Caki2 (cell line): ENCODE measurements around the gene DTX4. TPM values are rescaled to one million over a fixed set of nuclear protein-coding genes. Genes with fewer than 3 reads are reported as not detected.

Source experiments
- DNase-seq: peaks from one replicate; pipeline ENCODE4 v3.0.0-alpha.2; 2015; ENCODE audit warnings: low read depth
- in situ Hi-C: cut with HindIII; loops from 2 replicates; pipeline ENCODE4 v1.10.0; 2016; ENCODE audit warnings: low sequenced_read_pairs, low pct_unique_long_range_greater_than_20kb, mixed read lengths
- total RNA-seq: library from RNA; depleted of rRNA; stranded (reverse); fragments of >200 nt; shearing (Covaris generic); gene quantifications from 2 replicates; pipeline ENCODE4 v1.2.3, GENCODE V29; 2014; ENCODE audit warnings: low replicate concordance

Gene DTX4
- total RNA-seq, 1 experiment from 2014 or later, result 2.0 TPM

DNA sequence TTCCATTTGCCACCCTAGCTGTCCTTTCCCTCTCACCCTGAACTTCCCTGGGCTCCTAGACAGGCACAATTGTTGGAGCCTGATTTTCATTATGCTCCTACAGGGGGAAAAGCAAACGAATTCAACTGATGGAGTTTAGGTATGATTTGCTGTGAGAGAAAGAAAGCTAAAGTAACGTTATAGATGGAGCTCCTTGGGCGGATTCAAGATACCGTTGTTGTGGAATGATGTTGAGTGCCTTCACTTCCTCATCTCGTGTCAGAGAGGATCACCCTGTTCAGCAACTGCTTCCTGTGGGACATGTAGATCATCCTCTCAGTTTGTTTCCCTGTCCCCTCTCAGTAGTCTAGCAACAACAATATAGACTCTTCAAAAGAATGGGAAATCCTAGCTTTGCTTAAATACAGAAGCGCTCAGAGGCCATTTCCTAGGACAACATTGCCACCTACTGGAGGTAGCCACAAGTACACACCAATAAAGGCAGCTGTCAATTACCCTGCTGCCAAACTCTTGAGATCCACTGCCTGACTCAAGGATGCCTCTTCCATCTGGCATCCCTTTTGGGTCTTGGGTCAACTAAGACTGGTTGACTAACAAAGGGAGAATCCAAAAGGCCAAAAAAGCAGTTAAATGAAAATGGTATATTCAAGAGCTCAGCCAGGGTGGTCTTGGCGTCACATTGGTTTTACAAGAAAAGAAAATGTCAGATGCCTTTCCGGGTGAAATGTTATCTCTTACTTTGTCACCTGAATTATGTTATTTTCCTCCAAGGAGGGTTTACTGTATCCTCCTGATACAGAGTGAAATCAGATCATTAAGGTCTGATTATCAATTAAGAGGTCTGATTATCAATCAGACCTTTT lies 13.5 kb upstream of the DTX4 start:
- in situ Hi-C loops, result no loop called here

DNA sequence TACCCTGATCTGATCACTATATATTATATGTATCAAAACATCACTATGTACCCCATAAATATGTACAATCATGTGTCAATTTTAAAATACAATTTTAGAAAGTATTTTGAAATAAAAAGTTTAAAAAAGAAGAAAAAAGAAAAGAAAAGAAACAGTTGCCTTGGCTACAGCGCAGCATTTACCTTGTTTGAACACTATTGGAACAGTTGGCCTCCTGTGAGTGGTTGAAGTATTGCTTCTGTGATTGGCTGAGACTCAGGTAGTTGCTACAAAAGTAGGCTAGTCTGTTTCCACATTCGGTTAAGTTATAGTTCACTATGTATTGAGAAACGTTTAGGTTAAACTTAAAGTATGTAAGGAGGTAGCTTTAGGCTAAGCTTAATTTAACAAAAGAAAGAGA lies 7.9 kb upstream of the DTX4 start:
- no peak for DNase-seq
- in situ Hi-C loops, result no loop called here

More for the DNA sequence above, 13.5 kb upstream of the DTX4 start:
- peak; percentile 34 for DNase-seq

DNA sequence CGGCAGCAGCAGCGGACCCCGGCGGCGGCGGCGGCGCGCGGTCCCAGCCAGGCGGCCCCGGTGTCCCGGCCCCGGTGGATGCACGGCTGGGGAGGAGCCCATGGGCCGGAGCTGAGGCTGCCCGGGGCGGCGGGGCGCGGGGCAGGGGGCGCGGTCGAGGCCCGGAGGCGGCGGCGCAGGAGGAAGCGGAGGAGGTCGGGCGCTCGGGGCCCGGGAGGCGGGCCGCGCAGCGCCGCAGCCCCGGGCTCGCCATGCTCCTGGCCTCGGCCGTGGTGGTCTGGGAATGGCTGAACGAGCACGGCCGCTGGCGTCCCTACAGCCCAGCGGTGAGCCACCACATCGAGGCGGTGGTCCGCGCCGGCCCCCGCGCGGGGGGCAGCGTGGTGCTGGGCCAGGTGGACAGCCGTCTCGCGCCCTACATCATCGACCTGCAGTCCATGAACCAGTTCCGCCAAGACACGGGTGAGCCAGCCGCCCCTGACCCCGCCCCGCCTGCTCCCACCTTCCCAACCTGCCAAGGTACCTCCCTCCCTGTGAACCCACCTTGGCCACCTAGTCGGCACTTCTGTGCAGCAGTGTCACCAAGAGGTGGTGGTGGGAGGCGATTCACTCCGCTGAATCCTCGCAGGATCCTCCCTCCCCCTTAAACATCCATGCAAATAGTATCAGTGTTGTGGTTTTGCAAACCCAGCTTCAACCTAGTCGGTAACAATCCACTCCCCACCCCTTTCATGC lies 580 bp downstream of the DTX4 start:
- in situ Hi-C loops, result no loop called here
- no peak for DNase-seq

DNA sequence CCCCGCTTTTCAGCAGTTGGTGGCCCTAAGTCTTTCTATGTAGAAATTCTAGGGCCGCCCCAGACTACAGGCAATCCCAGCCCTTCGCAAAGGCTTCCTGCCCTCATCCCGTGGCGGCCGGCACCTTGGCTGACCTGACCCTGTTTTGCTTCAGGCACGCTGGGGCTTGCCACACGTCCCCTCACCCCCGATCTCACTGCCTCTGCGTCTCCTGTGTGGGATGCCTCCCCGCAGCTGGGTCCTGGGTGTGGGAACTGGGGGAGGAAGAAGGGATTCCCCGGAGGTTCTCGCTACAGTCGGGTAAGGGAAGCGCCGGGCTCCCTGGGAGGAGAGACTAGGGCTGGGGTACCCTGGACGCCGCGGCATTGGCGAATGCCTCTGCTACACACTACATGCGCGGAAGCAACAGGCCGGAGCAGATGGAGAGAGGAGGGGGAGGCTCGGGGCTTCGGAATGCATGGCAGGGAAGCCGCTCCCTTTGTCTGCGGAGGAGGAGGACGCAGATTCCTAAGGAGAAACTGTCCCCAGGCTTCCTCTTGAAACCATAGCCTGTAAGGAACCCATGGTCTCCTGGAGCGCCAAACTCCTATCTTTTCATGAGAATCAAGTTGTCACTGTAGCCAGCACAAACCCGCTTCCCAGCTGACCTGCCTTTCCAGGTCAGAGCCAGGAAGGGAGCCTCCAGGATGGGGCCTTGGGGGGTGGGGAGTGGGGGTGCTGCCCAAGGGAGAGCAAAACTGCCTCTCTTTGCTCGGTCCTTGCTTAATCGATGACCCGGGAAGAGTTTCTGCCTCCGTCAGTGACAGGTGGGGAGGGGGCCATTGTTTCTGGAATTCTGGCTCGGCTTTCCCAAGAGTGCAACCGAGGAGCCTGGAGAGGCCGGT lies 1.4 kb downstream of the DTX4 start:
- in situ Hi-C loops, result no loop called here
- DNase-seq, result no peak

DNA sequence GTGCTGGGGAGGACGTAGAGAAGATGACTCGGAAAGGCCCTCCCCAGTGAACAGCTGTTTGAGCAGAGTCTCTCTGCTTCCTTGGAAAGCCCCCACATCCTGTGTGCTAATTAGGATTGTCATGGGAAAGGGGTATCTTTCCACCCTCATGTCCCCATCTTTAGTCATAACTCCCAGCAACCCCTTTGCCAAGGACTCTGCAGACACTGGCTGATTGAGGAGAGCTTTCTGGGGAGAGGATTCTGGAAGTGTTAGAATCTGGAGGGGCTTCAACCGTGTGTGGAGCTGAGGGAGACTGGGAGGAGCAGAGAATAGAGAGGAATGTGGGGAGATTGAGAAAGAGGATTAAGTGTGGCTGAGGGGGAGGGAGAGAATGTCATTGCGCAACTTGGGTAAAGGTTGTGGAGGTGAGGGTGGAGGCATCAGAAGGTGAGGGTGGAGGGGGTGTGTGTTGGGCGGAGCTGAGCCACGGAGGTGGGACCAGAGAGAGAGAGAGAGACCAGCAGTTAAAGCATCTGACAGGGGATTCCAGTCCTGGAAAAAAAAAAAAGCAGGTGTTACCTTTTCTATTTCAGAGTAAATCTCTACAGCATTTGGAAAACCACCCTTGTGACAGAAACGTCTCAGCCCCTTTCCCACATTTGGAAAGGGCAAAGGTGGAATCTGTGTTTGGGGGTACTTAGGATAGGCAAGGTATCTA lies 2.2 kb downstream of the DTX4 start:
- peak; percentile 22 for DNase-seq
- in situ Hi-C loops, result no loop called here

DNA sequence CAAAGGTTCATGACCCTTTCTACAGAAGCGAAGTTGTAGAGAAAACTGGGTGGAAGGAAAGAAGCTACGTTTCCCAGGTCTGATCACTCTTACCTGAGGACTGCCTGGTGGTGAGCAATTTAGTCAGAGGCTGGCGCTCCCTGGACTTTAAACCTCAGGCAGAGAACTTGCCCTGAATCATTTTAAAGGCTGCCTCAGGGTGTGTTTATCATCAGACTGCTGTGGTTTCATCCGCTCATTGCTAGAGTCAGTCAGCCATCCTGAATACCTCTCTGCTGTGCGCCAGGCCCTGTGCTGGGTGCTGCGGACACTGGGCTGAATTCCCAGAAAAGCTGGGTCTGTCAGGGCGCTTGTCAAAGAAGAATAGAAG lies 2.7 kb downstream of the DTX4 start:
- in situ Hi-C loops, result no loop called here
- peak; percentile 22 for DNase-seq

DNA sequence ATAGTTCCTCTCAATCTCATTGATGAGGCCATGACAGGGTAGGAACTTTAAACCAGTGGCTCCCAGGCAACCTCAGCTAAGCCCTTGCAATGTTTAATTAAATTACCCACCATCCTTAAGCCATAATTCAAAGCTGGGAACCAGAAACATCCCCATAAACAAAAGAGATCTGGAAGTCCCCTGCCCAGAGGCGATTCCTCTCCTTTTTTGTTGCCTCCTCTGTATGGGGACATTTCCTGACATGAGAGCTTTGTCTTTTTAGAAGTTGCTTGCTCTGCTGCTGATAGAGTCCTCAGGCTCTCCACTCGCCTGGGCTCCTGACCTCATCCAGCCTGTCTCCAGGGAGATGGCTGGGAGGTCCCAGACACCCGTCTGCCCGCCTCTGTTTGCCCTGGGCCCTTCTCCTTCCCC lies 3.2 kb downstream of the DTX4 start:
- no peak for DNase-seq
- in situ Hi-C loops, result no loop called here

DNA sequence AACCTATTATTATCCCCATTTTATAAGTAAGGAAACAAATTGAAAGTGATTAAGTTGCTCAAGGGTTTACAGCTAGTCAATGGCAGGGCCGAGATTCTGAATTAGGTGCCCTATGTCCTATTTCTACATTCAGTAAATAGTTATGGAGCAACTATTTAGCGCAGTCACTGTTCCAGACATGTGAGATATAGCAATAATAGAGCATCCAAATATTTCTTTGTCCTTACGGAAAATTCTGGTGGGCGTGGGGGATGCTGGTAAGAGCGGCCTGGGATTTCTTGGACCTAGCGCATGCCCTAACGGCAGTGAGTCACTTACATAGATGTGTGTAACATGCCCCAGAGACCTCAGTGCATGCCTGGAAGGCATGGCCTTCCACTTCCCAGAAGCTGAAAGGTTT lies 4.4 kb downstream of the DTX4 start:
- in situ Hi-C loops, result no loop called here
- DNase-seq, result no peak

DNA sequence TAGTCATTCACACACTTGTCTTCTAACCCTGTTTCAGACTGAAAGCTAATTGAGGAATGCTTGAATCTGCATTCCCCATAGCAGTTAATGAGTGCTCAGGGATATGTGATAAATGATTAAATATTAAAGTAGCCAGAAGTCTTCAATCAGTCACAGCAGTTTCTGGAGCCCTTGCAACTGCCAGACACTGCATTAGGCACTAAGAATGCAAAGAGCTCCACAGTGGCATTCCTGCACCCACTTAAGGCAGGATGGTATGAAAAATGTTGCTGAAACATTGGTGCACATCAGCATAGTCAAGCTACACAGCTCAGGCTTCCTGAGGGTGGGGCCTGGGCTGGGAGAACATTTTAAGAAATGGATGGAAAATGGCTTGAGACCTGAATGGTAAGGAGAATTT lies 6.5 kb downstream of the DTX4 start:
- in situ Hi-C loops, result no loop called here
- no peak for DNase-seq

DNA sequence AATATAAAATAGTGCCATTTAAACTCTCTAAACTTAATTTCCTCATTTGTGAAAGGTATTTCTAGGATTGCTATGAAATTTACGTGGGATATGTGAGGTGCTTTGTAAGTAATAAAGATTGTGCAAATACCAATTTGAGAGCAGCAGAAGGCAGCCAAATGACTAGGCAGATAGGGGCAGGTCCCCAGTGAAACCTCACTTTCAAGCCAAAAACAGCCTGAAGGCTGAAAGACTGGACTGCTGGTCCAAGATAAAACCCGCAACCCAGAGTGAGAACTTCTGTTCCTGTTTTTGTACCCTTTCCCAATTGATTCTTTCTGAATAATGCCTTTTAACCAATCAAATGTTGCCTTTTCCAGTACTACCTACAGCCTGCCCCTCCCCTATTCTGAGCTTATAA lies 7.2 kb downstream of the DTX4 start:
- in situ Hi-C loops, result no loop called here

DNA sequence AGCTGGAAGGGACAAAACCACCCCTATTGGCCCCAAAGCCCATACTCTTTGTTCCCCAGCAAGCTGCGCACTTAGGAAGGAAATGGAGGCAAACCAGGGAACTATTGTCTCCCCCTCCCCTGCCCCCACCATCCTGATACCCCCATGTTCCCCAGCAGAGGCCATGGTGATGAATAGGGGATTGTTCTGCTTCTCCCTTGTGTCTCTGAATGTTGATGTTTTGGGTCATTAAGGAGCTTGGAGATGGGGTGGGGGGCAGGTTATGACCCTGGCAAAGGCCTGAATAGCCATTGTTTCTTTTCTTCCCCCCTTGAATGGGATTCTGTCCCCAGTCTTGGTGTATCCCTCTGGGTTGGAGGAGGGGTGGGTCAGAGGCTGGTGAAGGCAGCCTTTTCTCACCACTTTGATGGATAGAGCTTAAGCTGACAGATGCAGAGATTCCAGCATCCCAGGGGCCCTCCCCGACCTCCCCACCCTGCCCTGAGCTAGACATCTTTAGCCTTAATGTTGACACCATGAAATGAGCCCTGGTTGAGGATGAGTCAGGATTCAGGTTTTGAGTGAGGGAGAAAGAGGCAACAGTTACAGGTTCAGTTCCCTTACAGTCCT lies 8.3 kb downstream of the DTX4 start:
- DNase-seq, result no peak
- in situ Hi-C loops, result no loop called here

More for the DNA sequence above, 7.2 kb downstream of the DTX4 start:
- no peak for DNase-seq

DNA sequence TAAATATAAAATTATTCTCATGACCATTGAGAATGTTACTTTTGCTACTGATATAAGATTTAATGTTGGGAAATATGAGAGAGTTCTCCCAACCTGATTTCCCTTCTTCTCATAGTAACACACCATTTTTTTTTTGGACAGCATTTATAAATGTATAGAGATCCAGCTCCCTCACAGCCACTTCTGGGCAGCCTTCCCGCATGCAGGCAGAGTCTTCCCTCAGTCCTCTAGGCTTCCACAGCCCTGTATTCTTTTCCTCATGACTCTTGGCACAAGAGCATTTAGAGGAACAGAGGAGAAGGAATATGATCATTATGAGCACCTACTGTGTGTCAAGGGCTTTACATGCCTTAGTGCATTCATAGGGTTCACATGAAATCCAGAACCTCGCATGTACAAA lies 9.0 kb downstream of the DTX4 start:
- in situ Hi-C loops, result no loop called here

DNA sequence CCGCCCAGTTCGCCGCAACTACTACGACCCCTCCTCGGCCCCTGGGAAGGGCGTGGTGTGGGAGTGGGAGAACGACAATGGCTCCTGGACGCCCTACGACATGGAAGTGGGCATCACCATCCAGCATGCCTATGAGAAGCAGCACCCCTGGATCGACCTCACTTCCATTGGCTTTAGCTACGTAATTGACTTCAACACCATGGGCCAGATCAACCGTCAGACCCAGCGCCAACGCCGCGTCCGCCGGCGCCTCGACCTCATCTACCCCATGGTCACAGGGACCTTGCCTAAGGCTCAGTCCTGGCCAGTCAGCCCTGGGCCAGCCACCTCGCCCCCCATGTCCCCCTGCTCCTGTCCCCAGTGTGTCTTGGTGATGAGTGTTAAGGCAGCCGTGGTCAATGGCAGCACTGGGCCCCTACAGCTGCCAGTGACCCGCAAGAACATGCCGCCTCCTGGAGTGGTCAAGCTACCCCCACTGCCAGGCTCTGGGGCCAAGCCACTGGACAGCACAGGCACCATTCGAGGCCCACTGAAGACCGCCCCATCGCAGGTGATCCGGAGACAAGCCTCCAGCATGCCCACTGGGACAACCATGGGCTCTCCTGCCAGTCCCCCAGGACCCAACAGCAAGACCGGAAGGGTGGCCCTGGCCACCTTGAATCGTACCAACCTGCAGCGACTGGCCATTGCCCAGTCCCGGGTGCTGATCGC lies 10.0 kb downstream of the DTX4 start:
- in situ Hi-C loops, result no loop called here
- no peak for DNase-seq

More for the DNA sequence above, 9.0 kb downstream of the DTX4 start:
- DNase-seq, result no peak

DNA sequence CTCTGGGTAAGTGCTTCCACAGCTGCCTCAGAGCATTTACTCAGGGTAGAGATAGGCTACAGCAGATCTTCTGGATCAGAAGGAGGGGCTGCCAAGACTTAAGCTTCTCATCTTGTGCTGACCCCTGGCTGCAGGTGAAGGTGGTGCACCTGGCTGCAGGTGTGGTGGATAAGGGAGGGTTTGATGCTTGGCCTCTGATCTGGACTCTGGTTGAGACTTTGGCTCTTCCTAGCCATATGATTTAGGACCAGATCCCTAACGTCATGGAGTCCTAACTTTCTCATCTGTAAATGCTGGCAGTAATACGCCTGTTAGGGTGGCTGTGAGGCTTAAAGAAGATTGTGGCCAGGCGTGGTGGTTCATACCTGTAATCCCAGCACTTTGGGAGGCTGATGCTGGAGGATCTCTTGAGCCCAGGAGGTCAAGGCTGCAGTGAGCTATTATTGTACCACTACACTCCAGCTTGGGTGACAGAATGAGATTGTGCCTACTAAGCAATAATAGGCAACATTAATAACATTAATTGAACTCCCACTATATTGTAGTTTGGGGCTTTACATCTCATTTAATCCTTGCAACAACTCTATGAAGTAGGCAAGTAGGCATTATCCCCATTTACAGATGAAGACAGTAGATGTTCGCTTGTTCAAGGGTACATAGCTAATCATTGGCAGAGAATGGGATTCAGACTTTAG lies 10.7 kb downstream of the DTX4 start:
- in situ Hi-C loops, result no loop called here
- no peak for DNase-seq

DNA sequence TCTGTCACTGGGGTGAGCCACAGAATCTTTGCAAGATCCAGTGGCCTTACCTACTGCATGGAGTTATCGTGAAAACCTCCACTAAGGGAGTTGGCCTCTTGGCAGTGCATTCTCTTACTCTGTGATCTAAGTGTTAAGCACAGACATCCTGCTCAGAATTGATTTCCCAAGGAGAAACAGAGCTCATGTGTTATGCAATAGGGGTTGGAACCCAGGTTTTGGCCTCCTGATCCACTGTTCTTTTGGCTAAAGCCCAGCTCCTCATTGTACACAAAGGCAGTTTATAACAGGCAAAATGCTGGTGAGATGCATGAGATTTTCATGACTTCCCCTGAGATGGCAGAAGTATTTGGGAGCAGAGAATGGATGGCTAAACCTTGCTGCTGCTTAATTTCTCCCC lies 11.8 kb downstream of the DTX4 start:
- no peak for DNase-seq
- in situ Hi-C loops, result no loop called here

DNA sequence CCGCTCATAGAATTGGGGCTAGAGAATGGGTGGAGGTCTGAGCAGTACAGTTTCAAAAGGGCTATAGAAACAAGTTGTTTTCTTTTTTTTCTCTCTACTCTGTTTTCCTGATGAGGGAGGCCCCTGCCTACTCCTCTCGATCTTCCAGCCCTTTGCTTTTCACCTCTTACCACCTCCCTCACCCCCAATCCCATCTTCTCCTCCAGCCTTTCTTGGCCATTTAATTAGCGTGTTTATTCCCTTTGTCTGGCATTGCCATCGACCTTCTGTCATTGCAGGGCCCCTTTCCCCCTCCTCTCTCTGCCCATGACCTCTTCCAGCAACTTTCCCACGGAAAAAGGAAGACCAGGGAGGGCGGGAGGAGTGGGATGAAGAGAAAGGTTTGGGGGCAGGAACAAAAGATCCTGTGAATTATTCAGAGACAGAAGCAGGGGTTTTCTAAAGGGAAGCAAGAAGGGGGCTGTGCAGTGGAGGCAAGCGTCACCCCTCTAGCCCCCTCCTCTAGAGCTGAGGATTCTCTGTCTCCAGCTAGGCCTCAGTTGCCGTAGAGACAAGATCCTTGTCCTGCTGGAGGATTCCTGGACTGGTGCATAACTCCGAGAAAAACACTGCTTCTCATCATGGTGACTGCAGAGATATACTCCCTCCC lies 12.9 kb downstream of the DTX4 start:
- in situ Hi-C loops, result no loop called here
- no peak for DNase-seq
